Measurements from ENCODE around the gene AMBP.

DNA sequence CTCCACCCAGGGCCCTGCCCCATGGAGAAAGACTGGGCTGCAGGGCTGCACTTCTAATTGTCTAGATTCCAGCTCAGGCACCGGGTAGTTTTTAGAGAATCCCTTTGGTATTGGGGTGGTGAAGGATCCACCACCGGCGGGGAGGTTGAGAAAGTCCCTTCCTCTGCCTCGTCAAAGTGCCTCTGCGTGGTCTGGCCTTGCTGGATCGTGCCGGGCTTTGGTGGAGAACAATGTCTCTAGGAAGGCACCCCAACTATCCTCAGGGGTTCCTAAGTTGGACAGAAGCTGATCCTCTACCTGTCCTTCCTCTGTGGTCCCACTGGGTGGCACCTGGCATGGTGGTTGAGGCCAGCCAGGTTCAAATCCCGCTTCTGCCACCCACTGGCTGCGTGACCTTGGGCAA lies 7.3 kb upstream of the AMBP start:
- TF ChIP-seq, protein P1, sequence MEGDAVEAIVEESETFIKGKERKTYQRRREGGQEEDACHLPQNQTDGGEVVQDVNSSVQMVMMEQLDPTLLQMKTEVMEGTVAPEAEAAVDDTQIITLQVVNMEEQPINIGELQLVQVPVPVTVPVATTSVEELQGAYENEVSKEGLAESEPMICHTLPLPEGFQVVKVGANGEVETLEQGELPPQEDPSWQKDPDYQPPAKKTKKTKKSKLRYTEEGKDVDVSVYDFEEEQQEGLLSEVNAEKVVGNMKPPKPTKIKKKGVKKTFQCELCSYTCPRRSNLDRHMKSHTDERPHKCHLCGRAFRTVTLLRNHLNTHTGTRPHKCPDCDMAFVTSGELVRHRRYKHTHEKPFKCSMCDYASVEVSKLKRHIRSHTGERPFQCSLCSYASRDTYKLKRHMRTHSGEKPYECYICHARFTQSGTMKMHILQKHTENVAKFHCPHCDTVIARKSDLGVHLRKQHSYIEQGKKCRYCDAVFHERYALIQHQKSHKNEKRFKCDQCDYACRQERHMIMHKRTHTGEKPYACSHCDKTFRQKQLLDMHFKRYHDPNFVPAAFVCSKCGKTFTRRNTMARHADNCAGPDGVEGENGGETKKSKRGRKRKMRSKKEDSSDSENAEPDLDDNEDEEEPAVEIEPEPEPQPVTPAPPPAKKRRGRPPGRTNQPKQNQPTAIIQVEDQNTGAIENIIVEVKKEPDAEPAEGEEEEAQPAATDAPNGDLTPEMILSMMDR (IDR thresholded peaks at IDR 0.05; ENCODE audit: low read depth, low read length, missing input control) = no peak
- TF ChIP-seq, protein P2, sequence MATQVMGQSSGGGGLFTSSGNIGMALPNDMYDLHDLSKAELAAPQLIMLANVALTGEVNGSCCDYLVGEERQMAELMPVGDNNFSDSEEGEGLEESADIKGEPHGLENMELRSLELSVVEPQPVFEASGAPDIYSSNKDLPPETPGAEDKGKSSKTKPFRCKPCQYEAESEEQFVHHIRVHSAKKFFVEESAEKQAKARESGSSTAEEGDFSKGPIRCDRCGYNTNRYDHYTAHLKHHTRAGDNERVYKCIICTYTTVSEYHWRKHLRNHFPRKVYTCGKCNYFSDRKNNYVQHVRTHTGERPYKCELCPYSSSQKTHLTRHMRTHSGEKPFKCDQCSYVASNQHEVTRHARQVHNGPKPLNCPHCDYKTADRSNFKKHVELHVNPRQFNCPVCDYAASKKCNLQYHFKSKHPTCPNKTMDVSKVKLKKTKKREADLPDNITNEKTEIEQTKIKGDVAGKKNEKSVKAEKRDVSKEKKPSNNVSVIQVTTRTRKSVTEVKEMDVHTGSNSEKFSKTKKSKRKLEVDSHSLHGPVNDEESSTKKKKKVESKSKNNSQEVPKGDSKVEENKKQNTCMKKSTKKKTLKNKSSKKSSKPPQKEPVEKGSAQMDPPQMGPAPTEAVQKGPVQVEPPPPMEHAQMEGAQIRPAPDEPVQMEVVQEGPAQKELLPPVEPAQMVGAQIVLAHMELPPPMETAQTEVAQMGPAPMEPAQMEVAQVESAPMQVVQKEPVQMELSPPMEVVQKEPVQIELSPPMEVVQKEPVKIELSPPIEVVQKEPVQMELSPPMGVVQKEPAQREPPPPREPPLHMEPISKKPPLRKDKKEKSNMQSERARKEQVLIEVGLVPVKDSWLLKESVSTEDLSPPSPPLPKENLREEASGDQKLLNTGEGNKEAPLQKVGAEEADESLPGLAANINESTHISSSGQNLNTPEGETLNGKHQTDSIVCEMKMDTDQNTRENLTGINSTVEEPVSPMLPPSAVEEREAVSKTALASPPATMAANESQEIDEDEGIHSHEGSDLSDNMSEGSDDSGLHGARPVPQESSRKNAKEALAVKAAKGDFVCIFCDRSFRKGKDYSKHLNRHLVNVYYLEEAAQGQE (IDR thresholded peaks at IDR 0.05) = no peak
- TF ChIP-seq, protein P3, sequence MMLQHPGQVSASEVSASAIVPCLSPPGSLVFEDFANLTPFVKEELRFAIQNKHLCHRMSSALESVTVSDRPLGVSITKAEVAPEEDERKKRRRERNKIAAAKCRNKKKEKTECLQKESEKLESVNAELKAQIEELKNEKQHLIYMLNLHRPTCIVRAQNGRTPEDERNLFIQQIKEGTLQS (IDR thresholded peaks at IDR 0.05) = no peak
- TF ChIP-seq JUND (IDR thresholded peaks at IDR 0.05) = no peak
- TF ChIP-seq HNF4G (IDR thresholded peaks at IDR 0.05) = no peak
- TF ChIP-seq NR2F2 (IDR thresholded peaks at IDR 0.05) = no peak
- TF ChIP-seq, protein P4, sequence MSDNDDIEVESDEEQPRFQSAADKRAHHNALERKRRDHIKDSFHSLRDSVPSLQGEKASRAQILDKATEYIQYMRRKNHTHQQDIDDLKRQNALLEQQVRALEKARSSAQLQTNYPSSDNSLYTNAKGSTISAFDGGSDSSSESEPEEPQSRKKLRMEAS (IDR thresholded peaks at IDR 0.05) = no peak
- no peak for TF ChIP-seq EGR1 (IDR thresholded peaks at IDR 0.05; ENCODE audit: low read depth in 2 of 2)
- no peak for TF ChIP-seq HNF4A (conservative IDR thresholded peaks at IDR 0.05)
